Natural killer cell (primary cell): Measurements from ENCODE around the gene MYBPC3. TPM values are rescaled to one million over a fixed set of nuclear protein-coding genes. Genes with fewer than 3 reads are reported as not detected.

Source experiments
- ATAC-seq, 3 donors: fragments of 150-1000 bp in 2 of 3; fragments of 200-7000 bp in 1 of 3; cut with Tn5 transposase; 1 replicate in 1 of 3; 2 replicates in 2 of 3; pipeline ENCODE4 v1.10.0; 2021; ENCODE audit warnings: mild to moderate bottlenecking in 2 of 3, moderate library complexity in 2 of 3
- DNase-seq, 2 donors: peaks; one replicate each; pipeline versions ENCODE4 v3.0.0 to v3.0.0-alpha.2; 2013 to 2021; ENCODE audit warnings: mixed read lengths in 1 of 2
- H3K27ac ChIP-seq: one replicate; pipeline ENCODE4 v1.5.1; 2013; ENCODE audit warnings: mild to moderate bottlenecking, low read length
- H3K27me3 ChIP-seq: one replicate; pipeline ENCODE4 v1.6.1; 2013; ENCODE audit warnings: low read length; ENCODE audit not compliant: control insufficient read depth, insufficient read depth
- H3K36me3 ChIP-seq: one replicate; pipeline ENCODE4 v1.6.1; 2013; ENCODE audit warnings: low read length; ENCODE audit not compliant: control insufficient read depth, insufficient read depth
- H3K4me1 ChIP-seq: one replicate; pipeline ENCODE4 v1.6.1; 2013; ENCODE audit warnings: low read length; ENCODE audit not compliant: control insufficient read depth, insufficient read depth
- H3K4me3 ChIP-seq: one replicate; pipeline ENCODE4 v1.5.1; 2013; ENCODE audit warnings: low read length
- H3K9me3 ChIP-seq: one replicate; pipeline ENCODE4 v1.6.1; 2013; ENCODE audit warnings: low read length; ENCODE audit not compliant: control insufficient read depth, insufficient read depth
- H3K27ac Mint-ChIP-seq, 2 donors: one replicate each; pipeline ENCODE4 v1.8.0; 2022; ENCODE audit warnings: mild to moderate bottlenecking in 2 of 2, mixed read lengths in 2 of 2, moderate library complexity in 1 of 2
- H3K27me3 Mint-ChIP-seq, 2 donors: one replicate each; pipeline ENCODE4 v1.8.0; 2022; ENCODE audit warnings: low read depth in 2 of 2, mixed read lengths in 2 of 2
- H3K36me3 Mint-ChIP-seq: one replicate; pipeline ENCODE4 v1.8.0; 2022; ENCODE audit warnings: mixed read lengths
- H3K4me1 Mint-ChIP-seq, 2 donors: one replicate each; pipeline ENCODE4 v1.8.0; 2022; ENCODE audit warnings: mixed read lengths in 2 of 2
- H3K4me3 Mint-ChIP-seq: one replicate; pipeline ENCODE4 v1.8.0; 2022; ENCODE audit warnings: mild to moderate bottlenecking, moderate library complexity, mixed read lengths
- H3K9me3 Mint-ChIP-seq, 2 donors: one replicate each; pipeline ENCODE4 v1.8.0; 2022; ENCODE audit warnings: mixed read lengths in 2 of 2
- CTCF ChIP-seq: fragments of 200-600 bp; IDR thresholded peaks from one replicate; pipeline ENCODE4 v1.8.0; 2022; ENCODE audit warnings: antibody characterized with exemption
- WGBS: methylation state at CpG from one replicate; pipeline ENCODE4 v1.1.7; 2013; ENCODE audit warnings: missing lambda C conversion rate; ENCODE audit not compliant: insufficient coverage; 5-methylcytosine and 5-hydroxymethylcytosine counted together
- intact Hi-C: fragments of 100-400 bp; cut with micrococcal nuclease; formaldehyde crosslinking; loops from one replicate; pipeline ENCODE4 v1.14.2; 2022
- total RNA-seq, 4 donors: library from RNA; stranded (reverse); fragments of 120-200 nt in 1 of 4; gene quantifications; one replicate each; pipeline versions ENCODE4 v1.2.3 to v1.2.4, GENCODE V29; 2013 to 2022

Gene MYBPC3
- total RNA-seq, 3 donors from 2014 or later (not counting 1 experiment from before 2014, with no cell fraction given), result 0.45 to 0.53 TPM; not detected in 1

- no peaks in the 10 kb centered on the region for H3K27me3 ChIP-seq
- H3K4me1 ChIP-seq, result peaks cover 4% of the 10 kb centered on the region
- H3K4me3 Mint-ChIP-seq, result no peak overlapping the region
- no peaks in the 10 kb centered on the region for H3K9me3 Mint-ChIP-seq
- no peak overlapping the region for H3K27ac ChIP-seq
- no peaks in the 10 kb centered on the region for H3K9me3 ChIP-seq
- ATAC-seq, result no peak
- H3K4me1 Mint-ChIP-seq, result peaks cover 7 to 16% of the 10 kb centered on the region in 2 donors
- no peaks in the 10 kb centered on the region for H3K27me3 Mint-ChIP-seq
- H3K36me3 ChIP-seq, result peaks cover 54% of the 10 kb centered on the region
- H3K4me3 ChIP-seq, result no peak overlapping the region
- intact Hi-C loops, result no loop called here
- no peak overlapping the region for H3K27ac Mint-ChIP-seq
- TF ChIP-seq CTCF, result no peak
- H3K36me3 Mint-ChIP-seq, result no peaks in the 10 kb centered on the region
- WGBS, result 88% methylated on average over 5 of the region's 5 CpGs
- DNase-seq, result no peak
These were observed 24.6 kb downstream of the MYBPC3 start for GRCh38 chr11:47327949-47328348.

GRCh38 chr11:47327025-47327424 is 25.5 kb downstream of the MYBPC3 start:
- no peak overlapping the region for H3K4me3 Mint-ChIP-seq
- WGBS, result 94% methylated on average over 13 of the region's 13 CpGs
- H3K4me1 Mint-ChIP-seq, result peaks cover 7 to 16% of the 10 kb centered on the region in 2 donors
- Histone ChIP-seq H3K27me3 (no peaks in the 10 kb centered on the region), H3K4me1 (peaks cover 4% of the 10 kb centered on the region), H3K36me3 (peaks cover 59% of the 10 kb centered on the region), H3K9me3 (no peaks in the 10 kb centered on the region), H3K27ac (no peak overlapping the region), H3K4me3 (no peak overlapping the region)
- no peak for ATAC-seq
- peak overlapping the region; percentile 39 to 78 for H3K27ac Mint-ChIP-seq
- intact Hi-C loops, result no loop called here
- DNase-seq, result no peak
- H3K36me3 Mint-ChIP-seq, result no peaks in the 10 kb centered on the region
- no peaks in the 10 kb centered on the region for H3K27me3 Mint-ChIP-seq
- no peaks in the 10 kb centered on the region for H3K9me3 Mint-ChIP-seq
- no peak for TF ChIP-seq CTCF

GRCh38 chr11:47326198-47326597 is 26.3 kb downstream of the MYBPC3 start:
- Mint-ChIP-seq H3K36me3 (no peaks in the 10 kb centered on the region), H3K27me3 (no peaks in the 10 kb centered on the region)
- no peak for ATAC-seq

More at GRCh38 chr11:47326198-47326597, 26.3 kb downstream of the MYBPC3 start:
- no peak for TF ChIP-seq CTCF
- peaks cover 7 to 16% of the 10 kb centered on the region in 2 donors for H3K4me1 Mint-ChIP-seq
- no peak for DNase-seq
- intact Hi-C loops, result no loop called here
- peaks cover 64% of the 10 kb centered on the region for H3K36me3 ChIP-seq
- WGBS, result 96% methylated on average over 12 of the region's 12 CpGs
- H3K9me3 ChIP-seq, result no peaks in the 10 kb centered on the region
- H3K4me3 ChIP-seq, result no peak overlapping the region
- H3K27me3 ChIP-seq, result no peaks in the 10 kb centered on the region
- no peak overlapping the region for H3K27ac ChIP-seq
- peaks cover 4% of the 10 kb centered on the region for H3K4me1 ChIP-seq
- peak overlapping the region; percentile 55 to 78 for H3K27ac Mint-ChIP-seq
- H3K9me3 Mint-ChIP-seq, result no peaks in the 10 kb centered on the region
- H3K4me3 Mint-ChIP-seq, result no peak overlapping the region
